ENCODE results near the gene BRAF.
A peak's percentile ranks its signal among the peaks of the same experiment; 100 is the strongest.
"Not testable (repeated sequence)": the region's sequence is repeated elsewhere in the genome, so short reads cannot be mapped to it uniquely, and the experiment has no call there.

BRAF gene

GRCh38 chr7:140673774-140674155 is 251.0 kb downstream of the BRAF start:
- peaks cover 12% of the 10 kb centered on the region; the same call in 1 of the 2 replicates for H3K27me3 ChIP-seq (ENCODE audit: control insufficient read depth, insufficient read depth, low read length)
- peaks cover 17% of the 10 kb centered on the region for H3K4me1 ChIP-seq (ENCODE audit: control insufficient read depth, insufficient read depth, low read length)
- no peaks in the 10 kb centered on the region for H3K9me3 ChIP-seq (ENCODE audit: control insufficient read depth, insufficient read depth, low read depth, low read length)
- no peak overlapping the region for H3K9ac ChIP-seq (ENCODE audit: low read length)
- no peaks in the 10 kb centered on the region for H3K36me3 ChIP-seq (ENCODE audit: control insufficient read depth, insufficient read depth, low read length)
- H3K4me3 ChIP-seq (ENCODE audit: low read depth, low read length), result peak overlapping the region; percentile 88
- no peak overlapping the region for H3K27ac ChIP-seq (ENCODE audit: low read depth, low read length)

- Histone ChIP-seq H3K27ac (ENCODE audit: low read depth, low read length) (no peak overlapping the region), H3K4me3 (ENCODE audit: low read depth, low read length) (peak overlapping the region; percentile 88), H3K9ac (ENCODE audit: low read length) (peak overlapping the region; percentile 45), H3K4me1 (ENCODE audit: control insufficient read depth, insufficient read depth, low read length) (peaks cover 17% of the 10 kb centered on the region), H3K36me3 (ENCODE audit: control insufficient read depth, insufficient read depth, low read length) (no peaks in the 10 kb centered on the region), H3K27me3 (ENCODE audit: control insufficient read depth, insufficient read depth, low read length) (peaks cover 12% of the 10 kb centered on the region; the same call in 1 of the 2 replicates), H3K9me3 (ENCODE audit: control insufficient read depth, insufficient read depth, low read depth, low read length) (no peaks in the 10 kb centered on the region)
Observed at GRCh38 chr7:140673063-140673773, 251.5 kb downstream of the BRAF start.

- H3K27me3 ChIP-seq (ENCODE audit: control insufficient read depth, insufficient read depth, low read length), result peaks cover 12% of the 10 kb centered on the region; the same call in 1 of the 2 replicates
- H3K9ac ChIP-seq (ENCODE audit: low read length), result peak within 1 kb of the TSS; percentile 45
- no peaks in the 10 kb centered on the region for H3K9me3 ChIP-seq (ENCODE audit: control insufficient read depth, insufficient read depth, low read depth, low read length)
- no peak within 1 kb of the TSS for H3K27ac ChIP-seq (ENCODE audit: low read depth, low read length)
- H3K4me3 ChIP-seq (ENCODE audit: low read depth, low read length), result peak within 1 kb of the TSS; percentile 88
- peaks cover 17% of the 10 kb centered on the region for H3K4me1 ChIP-seq (ENCODE audit: control insufficient read depth, insufficient read depth, low read length)
- no peaks in the 10 kb centered on the region for H3K36me3 ChIP-seq (ENCODE audit: control insufficient read depth, insufficient read depth, low read length)
Observed at GRCh38 chr7:140672382-140673062, 252.2 kb downstream of the BRAF start, which contains the start of gene ADCK2. ADCK2 (plus strand) TSS chr7:140672945; CDS start chr7:140673331, 386 bp downstream.

DNA sequence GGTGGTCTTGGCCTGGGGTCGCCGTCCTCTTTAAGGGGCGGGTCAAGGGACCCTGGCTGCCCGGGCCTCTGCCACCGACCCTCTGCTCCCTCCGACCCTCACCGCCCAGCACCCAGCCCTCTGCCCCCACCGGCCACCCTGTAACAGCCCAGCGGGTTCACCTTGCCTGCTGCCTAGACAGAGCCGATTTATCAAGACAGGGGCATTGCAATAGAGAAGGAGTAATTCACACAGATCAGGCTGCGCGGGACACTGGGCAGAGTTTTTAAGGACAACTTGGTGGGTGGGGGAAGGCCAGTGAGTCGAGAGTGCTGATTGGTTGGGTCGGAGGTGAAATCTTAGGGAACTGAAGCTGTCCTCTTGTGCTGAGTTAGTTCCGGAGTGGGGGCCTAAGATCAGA is 252.8 kb downstream of the BRAF start:
- Histone ChIP-seq H3K4me3 (ENCODE audit: low read depth, low read length) (peak overlapping the region; percentile 88), H3K27ac (ENCODE audit: low read depth, low read length) (no peak overlapping the region), H3K9ac (ENCODE audit: low read length) (no peak overlapping the region), H3K9me3 (ENCODE audit: control insufficient read depth, insufficient read depth, low read depth, low read length) (no peaks in the 10 kb centered on the region), H3K36me3 (ENCODE audit: control insufficient read depth, insufficient read depth, low read length) (no peaks in the 10 kb centered on the region), H3K4me1 (ENCODE audit: control insufficient read depth, insufficient read depth, low read length) (peaks cover 17% of the 10 kb centered on the region), H3K27me3 (ENCODE audit: control insufficient read depth, insufficient read depth, low read length) (peaks cover 12% of the 10 kb centered on the region; the same call in 1 of the 2 replicates)

DNA sequence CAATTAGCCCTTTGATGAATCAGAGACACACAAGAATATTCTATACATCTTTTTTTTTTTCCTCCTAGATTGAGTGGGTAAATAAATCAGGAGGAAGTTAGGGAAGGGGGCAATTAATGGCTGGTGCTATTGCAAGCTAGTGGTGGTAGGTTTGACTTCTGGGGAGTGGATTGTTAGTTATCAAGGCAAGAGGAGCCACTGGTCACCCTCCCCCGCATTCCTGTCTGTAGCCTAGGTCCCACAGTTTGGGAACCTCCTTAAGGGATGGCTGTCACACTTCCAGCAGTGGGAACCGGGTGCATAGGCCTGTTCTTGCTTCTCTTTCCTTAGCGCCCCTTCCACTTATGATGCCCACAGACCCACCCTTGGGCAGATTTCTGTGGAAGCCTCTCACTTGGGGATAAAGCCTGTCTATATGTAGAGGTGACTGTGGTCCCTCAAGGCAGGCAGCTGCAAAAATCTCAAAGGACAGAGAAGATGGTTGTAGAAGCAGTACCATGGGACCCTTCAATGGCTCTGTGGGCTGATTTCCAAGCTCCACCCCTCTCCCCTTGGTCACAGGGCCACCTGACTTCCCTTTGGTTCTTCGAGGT is 254.3 kb downstream of the BRAF start:
- no peaks in the 10 kb centered on the region for H3K36me3 ChIP-seq (ENCODE audit: control insufficient read depth, insufficient read depth, low read length)
- H3K27ac ChIP-seq (ENCODE audit: low read depth, low read length), result no peak overlapping the region
- H3K9me3 ChIP-seq (ENCODE audit: control insufficient read depth, insufficient read depth, low read depth, low read length), result no peaks in the 10 kb centered on the region
- H3K4me1 ChIP-seq (ENCODE audit: control insufficient read depth, insufficient read depth, low read length), result peaks cover 14% of the 10 kb centered on the region
- peaks cover 12% of the 10 kb centered on the region; the same call in 1 of the 2 replicates for H3K27me3 ChIP-seq (ENCODE audit: control insufficient read depth, insufficient read depth, low read length)
- no peak overlapping the region for H3K9ac ChIP-seq (ENCODE audit: low read length)
- no peak overlapping the region for H3K4me3 ChIP-seq (ENCODE audit: low read depth, low read length)

DNA sequence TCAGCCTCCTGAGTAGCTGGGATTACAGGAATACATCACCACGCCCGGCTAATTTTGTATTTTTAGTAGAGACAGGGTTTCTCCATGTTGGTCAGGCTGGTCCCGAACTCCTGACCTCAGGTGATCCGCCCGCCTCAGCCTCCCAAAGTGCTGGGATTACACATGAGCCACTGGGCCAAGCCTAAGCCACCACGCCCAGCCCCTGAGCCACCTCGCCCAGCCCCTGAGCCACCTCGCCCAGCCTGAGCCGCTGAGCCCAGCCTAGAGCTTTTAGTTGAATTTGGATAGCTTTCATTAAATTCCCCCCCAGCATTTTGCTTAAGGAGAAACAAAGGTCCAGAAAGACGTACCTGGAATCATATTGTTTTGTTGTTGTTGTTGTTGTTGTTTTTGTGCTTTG is 254.9 kb downstream of the BRAF start:
- H3K36me3 ChIP-seq (ENCODE audit: control insufficient read depth, insufficient read depth, low read length); H3K9me3 ChIP-seq (ENCODE audit: control insufficient read depth, insufficient read depth, low read depth, low read length); H3K4me3 ChIP-seq (ENCODE audit: low read depth, low read length); H3K9ac ChIP-seq (ENCODE audit: low read length); H3K27ac ChIP-seq (ENCODE audit: low read depth, low read length): not testable (repeated sequence)
- Histone ChIP-seq H3K4me1 (ENCODE audit: control insufficient read depth, insufficient read depth, low read length) (peaks cover 13% of the 10 kb centered on the region; the same call in 1 of the 2 replicates), H3K27me3 (ENCODE audit: control insufficient read depth, insufficient read depth, low read length) (peaks cover 12% of the 10 kb centered on the region; the same call in 1 of the 2 replicates)

DNA sequence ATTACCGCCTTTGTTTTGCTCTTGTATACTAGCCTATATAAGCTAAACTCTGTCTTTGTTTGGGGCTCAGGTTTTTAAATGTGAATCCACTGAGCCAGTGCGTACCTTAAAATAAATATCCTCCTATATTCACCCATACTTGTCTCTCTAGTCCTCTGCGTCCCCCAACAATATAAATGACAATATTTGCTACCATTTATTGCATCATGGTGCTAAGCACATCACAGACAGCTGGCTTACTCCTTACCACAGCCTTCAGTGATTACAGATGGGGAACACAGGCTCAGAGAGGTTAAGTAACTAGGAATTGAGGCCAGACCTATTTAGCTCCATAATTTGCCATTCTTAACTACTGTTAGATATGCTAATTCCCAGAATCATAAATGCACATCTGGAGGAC is 255.4 kb downstream of the BRAF start:
- Histone ChIP-seq H3K27ac (ENCODE audit: low read depth, low read length) (no peak overlapping the region), H3K9ac (ENCODE audit: low read length) (no peak overlapping the region), H3K9me3 (ENCODE audit: control insufficient read depth, insufficient read depth, low read depth, low read length) (no peaks in the 10 kb centered on the region), H3K27me3 (ENCODE audit: control insufficient read depth, insufficient read depth, low read length) (peaks cover 12% of the 10 kb centered on the region; the same call in 1 of the 2 replicates), H3K4me1 (ENCODE audit: control insufficient read depth, insufficient read depth, low read length) (peaks cover 13% of the 10 kb centered on the region; the same call in 1 of the 2 replicates), H3K4me3 (ENCODE audit: low read depth, low read length) (no peak overlapping the region), H3K36me3 (ENCODE audit: control insufficient read depth, insufficient read depth, low read length) (no peaks in the 10 kb centered on the region)
